HUES64 (cell line): ENCODE measurements around the gene XDH.

Source experiments
- H3K27ac ChIP-seq: 2 replicates; pipeline ENCODE4 v1.7.0; 2013; ENCODE audit warnings: low read depth, low read length, inconsistent platforms
- H3K27me3 ChIP-seq: 2 replicates; pipeline ENCODE4 v1.6.1; 2013; ENCODE audit warnings: mild to moderate bottlenecking, low read length; ENCODE audit not compliant: insufficient read depth
- H3K36me3 ChIP-seq: 2 replicates; pipeline ENCODE4 v1.6.1; 2013; ENCODE audit warnings: mild to moderate bottlenecking, low read length; ENCODE audit not compliant: insufficient read depth
- H3K4me1 ChIP-seq: 2 replicates; pipeline ENCODE4 v1.6.1; 2013; ENCODE audit warnings: mild to moderate bottlenecking, low read length, moderate library complexity; ENCODE audit not compliant: insufficient read depth
- H3K4me3 ChIP-seq: 2 replicates; pipeline ENCODE4 v1.5.1; 2013; ENCODE audit warnings: mild to moderate bottlenecking, low read length, moderate library complexity
- H3K9ac ChIP-seq: 2 replicates; pipeline ENCODE4 v1.6.1; 2013; ENCODE audit warnings: mild to moderate bottlenecking, low read depth, low read length
- H3K9me3 ChIP-seq: 2 replicates; pipeline ENCODE4 v1.6.1; 2013; ENCODE audit warnings: low read depth, low read length; ENCODE audit not compliant: insufficient read depth
- WGBS: fragments of 150-250, 120-280 bp; methylation state at CpG from one replicate; pipeline ENCODE4 v1.1.7; 2013; ENCODE audit warnings: missing lambda C conversion rate; 5-methylcytosine and 5-hydroxymethylcytosine counted together

Gene XDH

DNA sequence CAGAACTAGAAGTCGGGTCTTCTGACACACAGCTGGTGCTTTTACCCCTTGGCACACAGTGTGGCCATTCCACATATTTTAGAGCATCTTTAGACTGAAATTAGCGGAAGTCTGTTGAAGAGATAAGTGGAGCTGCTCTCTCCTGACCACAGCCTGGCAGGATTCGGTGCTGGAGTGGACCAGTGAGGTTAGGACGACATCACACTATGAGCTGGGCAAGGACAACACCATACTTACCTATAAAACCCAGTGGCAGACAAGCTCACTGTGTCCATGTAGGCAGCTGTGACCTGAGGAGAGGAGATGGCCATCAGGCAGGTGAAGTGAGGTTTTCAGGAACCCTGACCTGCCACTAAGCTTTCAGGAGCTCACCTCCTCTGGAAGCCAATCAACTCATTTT lies 70.1 kb downstream of the XDH start:
- WGBS: 95% methylated on average over 4 of the region's 4 CpGs

DNA sequence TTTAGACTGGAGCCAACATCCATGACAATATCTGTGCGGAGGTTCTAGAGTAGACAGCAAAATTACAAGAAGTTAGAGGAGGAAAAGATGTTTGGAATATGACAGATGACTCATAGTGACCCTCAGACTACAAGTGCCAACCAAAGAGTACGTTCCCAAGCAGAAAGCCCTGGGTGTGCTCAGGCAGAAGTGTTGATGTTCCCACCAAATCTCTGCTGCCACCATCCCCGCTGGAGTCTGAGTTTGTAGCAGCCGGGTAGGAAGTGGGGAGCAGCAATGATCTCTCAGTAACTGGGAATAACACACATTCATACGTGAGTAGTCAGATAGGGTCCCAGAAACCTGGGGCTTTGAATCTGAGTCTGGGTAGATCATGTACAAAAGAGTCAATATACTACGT lies 73.2 kb downstream of the XDH start:
- Histone ChIP-seq H3K4me1 (no peaks in the 10 kb centered on the region), H3K36me3 (peaks cover 3% of the 10 kb centered on the region; the same call in 1 of the 2 replicates)

More for the DNA sequence above, 70.1 kb downstream of the XDH start:
- H3K36me3 ChIP-seq: peaks cover 3% of the 10 kb centered on the region; the same call in 1 of the 2 replicates
- H3K27me3 ChIP-seq: no peaks in the 10 kb centered on the region
- H3K9ac ChIP-seq: no peak overlapping the region
- H3K9me3 ChIP-seq: no peaks in the 10 kb centered on the region
- no peak overlapping the region for H3K27ac ChIP-seq
- no peak overlapping the region for H3K4me3 ChIP-seq
- no peaks in the 10 kb centered on the region for H3K4me1 ChIP-seq

DNA sequence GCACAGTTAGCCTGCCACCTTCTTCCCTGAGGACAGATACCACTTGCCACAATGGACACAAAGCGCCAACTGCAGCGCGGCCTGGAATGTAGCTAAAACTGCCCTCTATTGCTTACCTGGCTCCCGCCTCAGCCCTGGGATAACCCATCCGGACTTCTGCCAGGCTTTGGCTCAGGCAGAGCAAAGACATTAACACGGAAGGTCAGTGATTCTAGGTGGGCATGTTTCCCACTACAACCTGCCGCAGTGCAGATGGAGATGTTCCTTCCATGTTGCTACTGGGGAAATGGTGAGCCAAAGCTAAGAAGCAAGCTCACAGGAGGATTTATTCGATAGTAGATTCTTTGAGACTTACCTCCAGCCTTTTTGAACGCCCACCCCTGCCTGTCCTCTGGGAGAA lies 74.8 kb downstream of the XDH start:
- H3K4me3 ChIP-seq: no peak overlapping the region
- no peaks in the 10 kb centered on the region for H3K27me3 ChIP-seq
- no peak overlapping the region for H3K9ac ChIP-seq
- 95% methylated on average over 9 of the region's 9 CpGs for WGBS
- no peak overlapping the region for H3K27ac ChIP-seq
- H3K36me3 ChIP-seq: no peaks in the 10 kb centered on the region
- H3K4me1 ChIP-seq: no peaks in the 10 kb centered on the region
- H3K9me3 ChIP-seq: no peaks in the 10 kb centered on the region

More for the DNA sequence above, 73.2 kb downstream of the XDH start:
- no peaks in the 10 kb centered on the region for H3K27me3 ChIP-seq
- no peaks in the 10 kb centered on the region for H3K9me3 ChIP-seq
- H3K27ac ChIP-seq: no peak overlapping the region
- H3K9ac ChIP-seq: no peak overlapping the region
- no peak overlapping the region for H3K4me3 ChIP-seq
- WGBS: 96% methylated on average over 6 of the region's 6 CpGs

- no peaks in the 10 kb centered on the region for H3K36me3 ChIP-seq
- no peaks in the 10 kb centered on the region for H3K27me3 ChIP-seq
- H3K27ac ChIP-seq: no peak overlapping the region
- H3K9ac ChIP-seq: no peak overlapping the region
- H3K4me1 ChIP-seq: peaks cover 6% of the 10 kb centered on the region; the same call in 1 of the 2 replicates
- 93% methylated on average over 6 of the region's 6 CpGs for WGBS
- H3K4me3 ChIP-seq: no peak overlapping the region
- H3K9me3 ChIP-seq: no peaks in the 10 kb centered on the region
Measured at GRCh38 chr2:31337860-31338259, 76.7 kb downstream of the XDH start.

- 95% methylated on average over 3 of the region's 3 CpGs for WGBS
- no peaks in the 10 kb centered on the region for H3K36me3 ChIP-seq
- peaks cover 8% of the 10 kb centered on the region; the same call in 1 of the 2 replicates for H3K4me1 ChIP-seq
- no peak overlapping the region for H3K4me3 ChIP-seq
- no peak overlapping the region for H3K9ac ChIP-seq
- no peak overlapping the region for H3K27ac ChIP-seq
- no peaks in the 10 kb centered on the region for H3K9me3 ChIP-seq
- no peaks in the 10 kb centered on the region for H3K27me3 ChIP-seq
Measured at GRCh38 chr2:31337197-31337596, 77.3 kb downstream of the XDH start.

GRCh38 chr2:31335921-31336585 lies 78.5 kb downstream of the XDH start:
- Histone ChIP-seq H3K27ac (no peak overlapping the region), H3K27me3 (no peaks in the 10 kb centered on the region)
- 92% methylated on average over 5 of the region's 5 CpGs for WGBS

DNA sequence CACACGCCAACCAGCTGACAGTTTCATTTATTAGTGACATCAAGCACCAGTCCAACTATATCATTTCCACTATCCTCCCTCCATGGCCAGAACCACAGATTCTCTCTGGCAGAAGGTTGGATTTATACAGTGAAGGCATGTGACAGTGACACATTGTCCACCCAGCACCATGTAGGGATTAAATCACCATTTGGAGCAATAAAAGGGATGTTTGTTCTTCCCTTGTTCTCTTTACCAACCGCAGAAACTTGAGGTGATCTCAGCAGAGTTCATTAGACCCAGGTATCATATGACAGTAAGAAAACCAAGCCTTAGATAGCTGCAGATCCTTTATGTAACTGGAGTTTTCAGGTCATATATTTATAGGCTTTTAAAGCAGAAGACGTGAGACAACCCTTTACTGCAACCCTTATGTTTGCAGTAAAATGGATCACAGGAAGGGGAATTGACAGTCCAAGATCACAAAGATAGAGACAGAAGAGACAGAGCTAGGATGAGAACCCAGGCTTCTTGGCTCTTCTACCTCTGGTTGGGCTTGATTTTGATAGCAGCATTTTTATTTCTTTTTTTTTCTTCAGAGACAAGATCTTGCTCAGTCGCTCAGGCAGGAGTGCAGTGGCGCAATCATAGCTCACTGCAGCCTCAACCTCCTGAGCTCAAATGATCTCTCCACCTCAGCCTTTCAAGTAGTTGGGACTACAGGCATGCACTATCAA lies 80.1 kb downstream of the XDH start:
- WGBS: 91% methylated on average over 5 of the region's 5 CpGs
- Histone ChIP-seq H3K9ac (no peak overlapping the region), H3K27ac (no peak overlapping the region)

More at GRCh38 chr2:31335921-31336585, 78.5 kb downstream of the XDH start:
- Histone ChIP-seq H3K4me3 (no peak overlapping the region), H3K9me3 (no peaks in the 10 kb centered on the region), H3K4me1 (peaks cover 8% of the 10 kb centered on the region; the same call in 1 of the 2 replicates), H3K36me3 (no peaks in the 10 kb centered on the region), H3K9ac (no peak overlapping the region)

DNA sequence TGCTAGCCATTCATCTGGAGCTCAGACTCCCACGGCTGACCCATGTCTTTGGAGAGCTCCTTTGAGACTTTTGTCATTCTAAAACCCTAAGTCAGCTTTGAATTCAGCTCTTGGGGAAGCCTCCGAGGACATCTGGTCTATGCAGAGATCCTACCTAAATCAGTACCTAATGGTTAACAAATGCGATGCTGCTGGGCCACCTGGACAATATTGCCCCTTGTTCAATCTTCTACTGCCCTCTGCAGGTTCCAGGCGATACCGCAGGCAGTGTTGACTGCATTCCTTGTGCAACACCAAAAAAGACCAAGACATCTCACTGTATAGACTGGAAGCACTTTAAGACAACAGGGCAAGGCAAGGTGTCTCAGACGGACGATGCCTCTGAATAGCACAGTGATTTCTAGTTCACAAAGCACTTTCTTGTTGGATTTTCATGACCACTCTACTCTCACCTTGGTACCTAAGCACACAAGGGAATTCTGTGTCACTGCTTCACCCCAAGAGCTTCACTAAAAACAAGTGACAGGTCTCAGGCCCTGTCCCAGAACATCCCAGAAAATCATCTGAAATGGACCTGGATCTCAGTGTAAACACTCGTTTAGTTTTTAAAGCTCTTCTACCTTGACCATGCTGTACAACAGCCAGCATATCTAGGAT lies 80.9 kb downstream of the XDH start:
- no peak overlapping the region for H3K27ac ChIP-seq
- no peaks in the 10 kb centered on the region for H3K9me3 ChIP-seq
- WGBS: 12% methylated on average over 8 of the region's 8 CpGs
- no peaks in the 10 kb centered on the region for H3K36me3 ChIP-seq
- peaks cover 8% of the 10 kb centered on the region; the same call in 1 of the 2 replicates for H3K4me1 ChIP-seq
- H3K27me3 ChIP-seq: no peaks in the 10 kb centered on the region
- H3K9ac ChIP-seq: no peak overlapping the region
- no peak overlapping the region for H3K4me3 ChIP-seq

More for the DNA sequence above, 80.1 kb downstream of the XDH start:
- Histone ChIP-seq H3K4me1 (peaks cover 8% of the 10 kb centered on the region; the same call in 1 of the 2 replicates), H3K4me3 (no peak overlapping the region), H3K9me3 (no peaks in the 10 kb centered on the region), H3K27me3 (no peaks in the 10 kb centered on the region), H3K36me3 (no peaks in the 10 kb centered on the region)

DNA sequence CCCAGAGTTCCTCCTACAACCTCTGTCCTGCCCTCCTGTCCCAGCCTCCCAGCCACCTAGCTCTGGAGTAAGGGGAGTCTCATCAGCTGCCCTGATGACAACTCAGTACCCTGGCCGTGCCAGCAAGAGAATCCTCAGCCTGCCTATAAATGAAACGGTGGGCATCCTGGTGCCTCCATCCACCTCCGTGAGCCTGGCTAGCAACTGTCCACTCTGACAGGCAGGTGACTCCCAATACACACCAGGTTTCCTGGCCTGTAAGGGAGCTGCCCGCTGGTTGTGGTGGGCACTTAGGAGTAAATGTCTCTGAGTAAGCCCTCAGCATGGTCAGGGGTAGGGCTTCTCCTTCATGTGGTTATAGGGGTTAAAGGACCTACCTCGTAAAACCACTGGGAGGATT lies 81.5 kb downstream of the XDH start:
- Histone ChIP-seq H3K9me3 (no peaks in the 10 kb centered on the region), H3K36me3 (no peaks in the 10 kb centered on the region), H3K9ac (no peak overlapping the region), H3K27me3 (no peaks in the 10 kb centered on the region), H3K4me1 (peaks cover 8% of the 10 kb centered on the region; the same call in 1 of the 2 replicates), H3K27ac (no peak overlapping the region; the same call in 1 of the 2 replicates), H3K4me3 (no peak overlapping the region)
- 80% methylated on average over 5 of the region's 5 CpGs for WGBS

DNA sequence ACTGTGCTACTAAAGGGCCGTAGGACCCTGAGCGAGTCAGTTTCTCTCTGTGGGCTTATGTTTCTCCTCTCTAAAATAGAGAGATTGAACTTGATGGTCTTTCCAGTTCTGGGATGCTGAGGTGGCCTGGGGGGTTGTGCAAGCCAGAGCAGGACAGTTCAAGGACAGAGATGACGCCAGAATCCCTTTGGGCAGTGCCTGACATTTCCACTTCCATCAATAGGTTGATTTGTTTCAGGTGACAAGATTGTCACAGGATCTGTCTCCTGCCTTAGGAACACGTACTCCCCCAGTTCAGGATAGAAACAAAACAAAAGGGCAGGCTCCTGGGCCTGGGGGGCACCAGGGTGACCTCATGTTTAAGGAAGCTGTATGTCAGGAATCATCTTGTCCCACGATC lies 82.0 kb downstream of the XDH start:
- 90% methylated on average over 5 of the region's 5 CpGs for WGBS
- H3K4me3 ChIP-seq: no peak overlapping the region
- H3K36me3 ChIP-seq: no peaks in the 10 kb centered on the region
- no peak overlapping the region for H3K27ac ChIP-seq
- no peaks in the 10 kb centered on the region for H3K27me3 ChIP-seq
- peaks cover 8% of the 10 kb centered on the region; the same call in 1 of the 2 replicates for H3K4me1 ChIP-seq
- no peak overlapping the region for H3K9ac ChIP-seq
- H3K9me3 ChIP-seq: no peaks in the 10 kb centered on the region

- Histone ChIP-seq H3K9ac (no peak overlapping the region), H3K4me3 (no peak overlapping the region), H3K9me3 (no peaks in the 10 kb centered on the region), H3K27ac (no peak overlapping the region), H3K4me1 (peaks cover 8% of the 10 kb centered on the region; the same call in 1 of the 2 replicates), H3K36me3 (no peaks in the 10 kb centered on the region), H3K27me3 (no peaks in the 10 kb centered on the region)
- 86% methylated on average over 8 of the region's 8 CpGs for WGBS
Measured at GRCh38 chr2:31331156-31331555, 83.4 kb downstream of the XDH start.
